SW 1271 (cell line): ENCODE measurements around the gene FAM180B.
"Not testable (repeated sequence)": the region's sequence is repeated elsewhere in the genome, so short reads cannot be mapped to it uniquely, and the experiment has no call there.

Experiments used
- DNase-seq, 2 experiments: peaks; one replicate each; lab custom pipeline; 2025; lab: John Stamatoyannopoulos, UW

Gene FAM180B, protein sequence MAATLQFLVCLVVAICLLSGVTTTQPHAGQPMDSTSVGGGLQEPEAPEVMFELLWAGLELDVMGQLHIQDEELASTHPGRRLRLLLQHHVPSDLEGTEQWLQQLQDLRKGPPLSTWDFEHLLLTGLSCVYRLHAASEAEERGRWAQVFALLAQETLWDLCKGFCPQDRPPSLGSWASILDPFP

DNA sequence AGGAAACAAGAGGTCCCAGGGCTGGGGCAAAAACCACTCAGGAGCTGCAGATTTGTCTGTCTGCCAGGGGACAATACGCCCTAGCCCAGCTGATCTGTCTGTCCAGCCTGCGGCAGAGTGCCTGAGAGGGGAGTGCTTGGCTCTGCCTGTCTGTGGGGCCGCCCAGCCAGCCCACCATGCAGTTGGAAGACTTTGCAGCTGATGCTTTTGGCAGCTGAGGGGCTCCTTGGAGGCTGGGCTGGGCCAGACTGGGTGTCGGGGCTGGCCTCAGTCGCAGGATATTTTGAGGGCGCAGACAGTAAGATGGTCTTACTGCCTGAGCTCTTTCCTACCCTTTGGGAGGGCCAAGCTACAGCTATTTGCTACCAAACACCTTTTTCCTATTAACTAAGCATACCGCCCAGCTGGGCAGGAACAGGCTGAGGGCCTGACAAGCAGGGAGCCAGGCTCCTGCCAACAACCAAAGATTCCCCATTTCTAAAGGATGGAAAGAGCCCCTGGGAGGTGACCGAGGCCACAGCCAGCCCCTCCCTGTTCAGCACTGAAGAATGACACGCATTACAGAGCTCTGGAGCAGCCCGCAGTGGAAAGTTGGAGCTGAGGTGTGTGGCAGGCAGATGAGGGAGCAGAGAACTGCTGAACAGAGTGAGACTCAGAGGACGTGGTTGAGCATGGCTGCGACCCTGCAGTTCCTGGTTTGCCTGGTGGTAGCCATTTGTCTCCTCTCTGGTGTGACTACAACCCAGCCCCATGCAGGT is at the start of gene FAM180B:
Gene FAM180B, plus strand, starts transcription at position 581 of the 758 bp plus-strand sequence. Its CDS starts 91 bp downstream, at position 672.
- DNase-seq, result no peak

DNA sequence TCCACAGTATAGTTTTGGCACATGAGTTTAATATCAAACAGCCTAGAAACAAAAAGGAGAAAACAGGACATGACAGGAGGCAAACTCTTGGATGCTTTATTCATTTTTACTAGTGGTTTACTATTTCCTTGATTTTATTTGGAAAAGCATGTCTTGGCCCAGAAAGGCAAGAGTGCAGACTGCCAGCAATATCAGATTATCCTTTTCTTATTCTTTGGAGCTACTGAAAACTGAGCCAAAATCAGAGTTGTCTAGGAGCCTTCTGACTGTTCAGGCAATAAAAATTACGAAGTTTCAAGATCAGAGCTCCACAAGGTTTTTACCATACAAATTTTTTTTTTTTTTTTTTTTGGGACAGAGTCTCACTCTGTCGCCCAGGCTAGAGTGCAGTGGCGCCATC is 49.6 kb upstream of the FAM180B start:
- DNase-seq, result no peak

DNA sequence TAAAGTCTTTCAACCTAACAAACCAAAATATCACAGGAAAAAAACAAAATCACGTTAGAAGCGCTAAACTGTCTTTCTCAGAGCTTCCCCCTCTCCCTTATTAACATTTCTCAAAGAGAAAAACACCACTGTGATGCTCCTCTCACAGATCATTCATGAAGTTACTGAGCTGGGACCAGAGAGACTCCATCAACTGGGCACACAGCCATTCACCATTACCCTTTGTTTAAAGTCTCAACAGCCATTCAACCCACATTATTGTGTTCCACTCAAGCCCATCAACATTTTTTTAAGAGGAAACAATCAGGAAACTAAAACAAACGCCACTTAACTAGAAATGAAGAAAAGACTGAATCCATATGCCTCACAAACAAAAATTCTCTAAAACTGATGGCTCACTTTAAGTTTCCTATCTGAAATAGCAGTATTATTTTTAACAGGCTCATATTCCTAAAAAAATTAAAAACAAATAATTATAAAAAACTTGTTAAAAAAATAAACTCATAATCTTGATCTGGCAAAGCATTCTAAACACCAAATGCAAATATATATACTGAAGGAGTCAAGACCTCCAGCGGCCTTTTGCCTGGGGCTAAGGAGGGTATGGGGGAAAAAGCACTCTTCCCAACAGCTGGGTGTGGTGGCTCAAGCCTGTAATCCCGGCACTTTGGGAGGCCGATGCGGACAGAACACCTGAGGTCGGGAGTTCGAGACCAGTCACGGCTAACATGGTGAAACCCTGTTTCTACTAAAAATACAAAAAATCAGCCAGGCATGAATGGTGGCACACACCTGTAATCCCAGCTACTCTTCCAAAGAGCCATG is 47.5 kb upstream of the FAM180B start:
- DNase-seq, result no peak

DNA sequence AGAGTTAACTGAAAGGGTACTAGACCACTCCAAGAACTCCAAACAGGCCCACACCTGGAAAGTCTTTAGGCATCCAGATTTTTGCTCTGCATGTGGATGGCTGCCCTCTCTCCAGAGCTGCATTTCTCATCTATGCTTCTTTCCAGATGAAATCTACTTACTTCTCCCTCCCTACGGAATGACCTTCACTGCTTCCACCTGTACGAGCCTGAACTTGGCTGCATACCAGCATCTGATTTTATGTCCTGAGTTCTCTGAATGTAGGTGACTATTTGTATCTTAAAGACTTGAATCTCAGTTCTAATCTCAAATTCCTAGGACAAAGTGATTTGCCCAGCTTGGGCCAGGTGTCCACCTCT is 46.8 kb upstream of the FAM180B start:
- no peak for DNase-seq

DNA sequence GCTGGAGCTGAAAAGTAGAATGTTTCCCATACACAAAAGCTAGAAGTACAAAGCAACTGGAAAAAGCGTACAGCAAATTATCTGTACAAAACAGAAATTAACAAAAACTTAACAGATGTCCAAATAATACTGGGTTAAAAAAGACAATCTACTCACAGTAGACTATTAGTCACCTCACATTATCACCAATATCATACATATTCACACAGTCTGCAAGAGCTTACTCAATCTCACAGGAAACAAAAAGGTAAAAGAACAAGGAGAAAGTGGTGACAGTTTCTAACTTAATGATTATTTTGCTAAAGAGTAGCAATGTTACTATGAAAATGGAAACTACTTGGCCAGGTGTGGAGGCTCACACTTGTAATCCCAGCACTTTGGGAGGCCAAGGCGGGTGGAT is 45.4 kb upstream of the FAM180B start:
- no peak for DNase-seq

DNA sequence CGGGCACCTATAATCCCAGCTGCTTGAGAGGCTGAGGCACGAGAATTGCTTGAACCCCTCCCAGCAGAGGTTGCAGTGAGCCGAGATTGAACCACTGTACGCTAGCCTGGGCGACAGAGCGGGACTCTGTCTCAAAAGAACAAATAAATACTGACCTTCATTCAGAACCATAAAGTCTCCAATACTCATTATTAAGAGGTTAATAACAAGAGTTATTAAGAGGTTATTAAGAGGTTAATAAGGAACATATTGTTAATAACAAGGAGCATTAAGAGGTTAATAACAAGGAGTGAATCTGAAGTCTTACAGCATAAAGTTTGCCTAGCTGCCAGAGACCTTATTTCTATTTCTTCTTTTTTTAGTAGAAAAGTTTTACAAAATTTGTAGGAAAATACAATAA is 41.2 kb upstream of the FAM180B start:
- no peak for DNase-seq

DNA sequence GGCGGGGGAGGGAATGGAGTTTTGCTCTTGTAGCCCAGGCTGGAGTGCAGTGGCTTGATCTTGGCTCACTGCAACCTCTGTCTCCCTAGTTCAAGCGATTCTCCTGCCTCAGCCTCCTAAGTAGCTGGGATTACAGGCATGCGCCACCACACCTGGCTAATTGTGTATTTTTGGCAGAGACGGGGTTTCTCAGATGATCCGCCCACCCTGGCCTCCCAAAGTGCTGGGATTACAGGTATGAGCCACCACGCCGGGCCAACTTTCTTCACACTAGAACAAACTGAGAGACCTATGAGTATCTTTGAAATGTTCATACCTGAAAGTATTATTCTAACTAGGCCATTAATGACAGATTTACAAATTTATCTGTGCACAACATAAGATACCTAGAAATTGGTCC is 40.2 kb upstream of the FAM180B start:
- DNase-seq, result not testable (repeated sequence)

DNA sequence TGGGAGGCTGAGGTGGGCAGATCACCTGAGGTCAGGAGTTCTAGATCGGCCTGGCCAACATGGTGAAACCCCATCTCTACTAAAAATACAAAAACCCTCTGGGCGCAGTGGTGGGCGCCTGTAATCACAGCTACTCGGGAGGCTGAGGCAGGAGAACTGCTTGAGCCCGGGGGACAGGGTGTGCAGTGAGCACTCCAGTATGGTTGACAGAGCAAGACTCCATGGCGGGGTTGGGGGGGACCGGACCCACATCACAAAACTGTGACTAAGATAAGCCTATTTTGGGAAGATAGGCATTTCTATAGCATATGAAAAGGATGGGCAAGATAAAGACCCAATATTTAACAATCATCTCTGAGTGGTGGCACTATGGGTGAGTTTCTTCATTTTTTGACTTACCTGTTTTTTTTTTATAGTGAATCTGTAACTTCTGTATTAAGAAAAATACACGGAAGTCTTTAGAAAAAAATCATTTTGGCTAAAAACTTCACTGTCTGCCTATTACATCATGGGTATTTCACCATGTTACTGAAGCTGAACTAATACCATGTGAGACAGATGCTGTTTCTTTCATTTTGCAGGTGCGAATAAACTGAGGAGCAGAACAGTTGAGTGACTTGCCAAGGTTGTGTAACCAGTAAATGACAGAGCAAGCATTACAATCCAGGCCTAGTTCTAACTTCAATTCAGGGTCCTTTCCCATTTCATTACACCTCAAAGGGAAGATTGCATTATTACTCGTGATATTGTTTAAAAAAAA is 36.0 kb upstream of the FAM180B start:
- DNase-seq, result no peak

DNA sequence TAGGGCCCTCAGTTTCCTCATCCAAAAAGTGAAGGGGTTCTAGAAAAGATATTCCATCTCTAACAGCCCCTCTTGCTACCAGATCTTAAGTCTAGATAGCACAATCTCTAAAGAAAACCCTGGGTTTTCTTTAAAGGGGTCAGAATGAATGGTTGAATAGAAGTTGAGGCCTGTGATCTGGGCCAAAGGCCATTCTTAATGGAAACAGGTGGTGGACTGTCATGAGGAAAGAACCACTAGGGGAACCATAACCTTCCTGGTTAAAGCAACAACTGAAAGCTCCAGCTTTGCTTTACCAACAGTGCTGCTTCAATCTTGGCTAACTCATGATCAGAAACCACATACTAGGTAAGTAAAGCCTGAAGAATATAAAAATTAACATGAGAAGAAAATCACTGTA is 35.4 kb upstream of the FAM180B start:
- peak in 1 of 2 experiments; percentile 50 for DNase-seq

DNA sequence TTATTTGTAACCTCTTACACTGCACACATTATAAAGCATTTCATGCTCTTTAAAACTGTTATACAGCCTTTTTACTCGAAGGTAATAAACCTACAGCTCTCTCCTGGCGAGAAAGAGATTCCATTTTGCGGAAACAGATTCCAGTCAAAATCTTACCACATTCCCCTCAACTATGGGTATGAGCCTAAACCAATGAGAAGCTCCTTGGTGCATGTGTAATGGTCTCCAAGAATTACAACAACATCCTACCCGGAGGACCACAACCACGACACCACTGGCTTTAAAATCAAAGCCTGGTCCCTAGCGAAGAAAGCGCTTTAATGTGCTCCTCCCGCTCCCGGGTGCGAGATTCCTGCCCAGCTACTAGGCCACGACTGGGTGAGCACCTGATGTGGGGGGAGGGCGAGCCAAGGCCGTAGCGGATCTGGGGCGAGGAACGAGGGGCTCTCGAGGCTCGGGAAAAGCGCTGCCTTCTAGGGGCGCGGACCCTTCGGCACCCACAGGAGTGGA is 34.4 kb upstream of the FAM180B start:
- DNase-seq, result peak in 1 of 2 experiments; percentile 22

DNA sequence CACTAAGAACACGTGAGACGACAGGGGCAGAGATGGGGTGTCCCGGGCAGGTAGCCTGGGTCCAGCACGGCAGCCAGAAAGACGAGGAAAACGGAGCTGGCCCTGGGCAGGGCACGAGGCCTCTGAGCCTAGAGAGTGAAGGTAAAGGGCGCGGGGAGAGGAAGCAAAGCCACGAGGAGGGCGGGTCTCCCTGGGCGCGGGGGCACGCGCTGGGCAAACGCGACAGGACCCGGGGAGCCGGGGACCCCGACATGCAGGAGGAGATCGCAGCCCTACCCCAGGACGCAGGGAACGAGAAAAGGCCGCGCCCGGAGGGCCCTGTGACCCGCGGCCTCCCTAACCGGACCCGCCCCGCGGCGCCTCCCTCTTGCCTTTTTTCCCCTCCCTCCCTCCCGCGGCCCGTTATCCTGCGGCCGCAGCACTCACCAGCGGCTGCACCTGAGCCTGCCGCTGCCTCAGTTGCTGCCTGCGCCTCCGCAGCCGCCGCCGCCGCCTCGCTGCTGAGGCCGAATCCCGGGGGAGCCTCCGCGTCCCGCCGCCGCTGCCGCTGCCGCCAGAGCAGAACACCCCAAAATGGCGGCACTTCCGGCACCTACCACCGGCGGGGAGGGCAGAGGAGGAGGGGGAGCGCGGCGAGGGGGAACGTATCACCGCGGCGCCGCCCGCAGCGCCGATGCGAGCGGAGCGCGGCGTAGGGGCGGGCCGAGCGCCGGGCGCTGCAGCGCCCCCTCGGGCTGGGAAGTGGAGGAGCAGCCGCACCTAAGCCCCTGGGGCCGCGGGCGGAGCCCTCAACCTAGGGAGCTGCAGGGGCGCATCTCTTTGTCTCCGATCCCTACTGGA is 33.7 kb upstream of the FAM180B start, which contains the start of gene CELF1:
Gene CELF1, minus strand, starts transcription at position 567 of the 840 bp plus-strand sequence. CDS start 53,609 bp downstream, outside the sequence.
- DNase-seq, result peak; percentile 68 to 83

DNA sequence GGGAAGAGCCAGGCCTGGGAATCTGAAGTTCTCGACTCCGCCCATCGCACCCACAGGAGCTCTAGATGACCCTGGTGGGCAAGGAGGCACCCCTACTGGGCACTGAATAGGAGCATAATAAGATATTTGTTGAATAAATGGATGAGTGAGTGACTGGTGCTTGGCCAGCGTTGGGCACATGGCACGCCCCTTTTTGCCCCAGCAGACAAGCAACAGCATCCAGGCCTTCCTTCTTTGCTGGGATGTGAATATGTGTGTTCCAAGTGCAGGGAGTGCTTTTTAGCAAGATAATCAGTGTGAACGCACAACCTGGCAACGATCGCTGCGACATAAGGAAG is 33.1 kb upstream of the FAM180B start:
- no peak for DNase-seq

DNA sequence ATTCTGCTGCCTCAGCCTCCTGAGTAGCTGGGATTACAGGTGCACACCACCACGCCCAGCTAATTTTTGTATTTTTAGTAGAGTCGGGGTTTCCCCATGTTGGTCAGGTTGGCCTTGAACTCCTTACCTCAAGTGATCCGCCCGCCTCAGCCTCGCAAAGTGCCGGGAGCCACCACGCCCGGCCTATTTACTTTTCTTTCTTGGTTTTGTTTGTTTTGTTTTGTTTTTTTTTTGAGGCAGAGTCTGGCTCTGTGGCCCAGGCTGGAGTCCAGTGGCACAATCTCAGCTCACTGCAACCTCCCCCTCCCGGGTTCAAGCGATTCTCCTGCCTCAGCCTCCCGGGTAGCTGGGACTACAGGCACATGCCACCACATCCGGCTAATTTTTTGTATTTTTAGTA is 29.5 kb upstream of the FAM180B start:
- DNase-seq, result not testable (repeated sequence)

DNA sequence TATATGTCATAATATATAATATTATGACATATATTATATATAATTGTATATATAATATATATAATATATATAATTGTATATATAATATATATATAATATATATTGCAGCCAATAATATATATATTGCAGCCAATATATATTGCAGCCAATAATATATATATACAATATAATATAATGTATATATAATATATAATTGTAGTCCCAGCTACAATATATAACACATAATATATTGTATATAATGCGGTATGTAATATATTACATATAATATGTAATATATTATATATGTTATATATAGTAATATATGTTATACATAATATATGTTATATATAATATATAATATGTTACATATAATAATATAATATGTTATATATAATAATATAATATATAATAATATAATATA is 27.8 kb upstream of the FAM180B start:
- DNase-seq, result no peak

DNA sequence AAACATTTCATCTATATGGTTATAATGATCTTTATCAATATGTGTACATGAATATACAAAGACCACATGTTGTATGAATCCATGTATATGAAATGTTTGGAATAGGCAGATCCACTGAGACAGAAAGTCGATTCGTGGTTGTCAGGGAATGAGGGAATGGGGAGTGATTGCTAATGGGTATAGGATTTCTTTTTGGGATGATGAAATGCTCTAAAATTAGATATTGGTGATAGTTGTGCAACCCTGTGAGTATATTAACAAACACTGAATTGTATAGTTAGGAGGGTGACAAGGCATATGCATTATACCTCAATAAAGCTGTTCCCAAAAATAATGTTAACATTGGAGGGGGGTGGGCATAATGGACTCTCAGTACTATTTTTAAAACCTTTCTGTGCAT is 26.1 kb upstream of the FAM180B start:
- DNase-seq, result no peak

DNA sequence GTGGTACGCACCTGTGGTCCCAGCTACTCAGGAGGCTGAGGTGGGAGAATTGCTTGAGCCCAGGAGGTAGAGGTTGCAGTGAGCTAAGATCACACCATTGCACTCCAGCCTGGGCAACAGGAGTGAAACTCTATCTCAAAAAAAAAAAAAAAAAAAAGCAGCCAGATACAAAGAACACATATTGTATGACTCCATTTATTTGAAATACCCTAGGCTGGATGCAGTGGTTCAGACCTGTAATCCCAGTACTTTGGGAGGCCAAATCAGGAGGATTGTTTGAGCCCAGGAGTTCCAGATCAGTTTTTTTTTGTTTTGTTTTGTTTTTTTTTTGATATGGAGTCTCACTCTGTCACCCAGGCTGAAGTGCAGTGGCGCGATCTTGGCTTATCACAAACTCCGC is 24.1 kb upstream of the FAM180B start:
- DNase-seq, result not testable (repeated sequence)

DNA sequence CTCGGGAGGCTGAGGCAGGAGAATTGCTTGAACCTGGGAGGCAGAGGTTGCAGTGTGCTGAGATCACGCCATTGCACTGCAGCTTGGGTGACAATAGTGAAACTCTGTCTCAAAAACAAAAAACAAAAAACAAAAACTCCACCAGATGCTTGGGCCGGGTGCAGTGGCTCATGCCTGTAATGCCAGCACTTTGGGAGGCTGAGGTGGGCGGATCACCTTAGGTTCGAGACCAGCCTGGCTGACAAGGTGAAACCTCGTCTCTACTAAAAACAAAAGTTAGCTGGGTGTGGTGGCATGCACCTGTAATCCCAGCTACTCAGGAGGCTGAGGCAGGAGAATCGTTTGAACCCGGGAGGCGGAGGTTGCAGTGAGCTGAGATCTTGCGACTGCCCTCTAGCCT is 22.1 kb upstream of the FAM180B start:
- not testable (repeated sequence) for DNase-seq

DNA sequence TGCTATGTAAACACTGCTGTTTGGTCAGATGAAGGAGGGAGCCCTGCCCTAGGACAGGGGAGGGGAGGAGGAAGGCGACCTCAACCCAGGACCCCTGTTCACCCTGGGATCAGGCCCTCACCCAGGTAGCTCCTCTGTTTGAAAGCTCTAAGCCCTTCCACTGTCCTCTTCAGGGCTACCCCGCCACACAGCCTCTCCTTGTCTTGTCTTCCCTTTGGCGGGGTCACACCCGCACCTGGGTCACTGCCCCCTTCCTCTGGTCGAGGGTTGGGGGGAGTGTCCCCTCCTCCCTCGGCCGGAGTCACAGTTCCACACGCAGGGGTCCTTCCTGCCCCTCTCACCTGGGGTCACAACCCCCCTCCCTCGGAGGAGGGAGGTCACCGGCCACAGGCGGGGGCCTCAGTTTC is 21.5 kb upstream of the FAM180B start:
- DNase-seq, result no peak

DNA sequence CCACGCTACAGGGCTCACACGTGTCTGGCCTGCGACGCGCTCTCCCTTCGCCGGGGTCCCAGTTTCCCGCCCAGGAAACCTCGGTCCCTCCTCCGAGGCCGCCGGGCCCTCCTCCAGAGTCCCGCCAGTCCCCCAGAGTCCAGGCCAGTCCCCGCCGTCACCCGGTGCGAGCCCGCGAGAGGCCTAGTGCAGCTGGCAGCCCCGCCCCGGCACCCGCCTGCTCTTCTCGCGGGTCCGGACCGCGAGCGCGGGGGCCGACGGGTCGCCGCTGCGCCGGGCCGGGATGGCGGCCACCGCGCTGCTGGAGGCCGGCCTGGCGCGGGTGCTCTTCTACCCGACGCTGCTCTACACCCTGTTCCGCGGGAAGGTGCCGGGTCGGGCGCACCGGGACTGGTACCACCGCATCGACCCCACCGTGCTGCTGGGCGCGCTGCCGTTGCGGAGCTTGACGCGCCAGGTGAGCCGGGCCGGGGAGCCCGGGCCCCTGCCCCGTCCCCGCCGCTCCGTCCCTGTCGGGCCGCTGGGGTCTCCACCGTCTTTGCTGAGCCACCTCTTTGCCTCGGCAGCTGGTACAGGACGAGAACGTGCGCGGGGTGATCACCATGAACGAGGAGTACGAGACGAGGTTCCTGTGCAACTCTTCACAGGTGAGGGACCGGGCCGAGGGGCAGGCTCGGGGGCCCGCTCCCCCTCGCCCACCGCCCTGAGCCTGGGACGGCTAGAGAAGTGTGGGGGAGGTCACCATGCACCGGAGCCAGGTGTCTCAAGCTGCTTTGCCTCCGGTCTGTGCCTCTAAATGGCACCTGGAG is 20.9 kb upstream of the FAM180B start, which contains the start of gene PTPMT1:
Gene PTPMT1, plus strand, starts transcription at position 260 of the 809 bp plus-strand sequence. Its CDS starts 24 bp downstream, at position 284.
- DNase-seq, result peak; percentile 35 to 61

DNA sequence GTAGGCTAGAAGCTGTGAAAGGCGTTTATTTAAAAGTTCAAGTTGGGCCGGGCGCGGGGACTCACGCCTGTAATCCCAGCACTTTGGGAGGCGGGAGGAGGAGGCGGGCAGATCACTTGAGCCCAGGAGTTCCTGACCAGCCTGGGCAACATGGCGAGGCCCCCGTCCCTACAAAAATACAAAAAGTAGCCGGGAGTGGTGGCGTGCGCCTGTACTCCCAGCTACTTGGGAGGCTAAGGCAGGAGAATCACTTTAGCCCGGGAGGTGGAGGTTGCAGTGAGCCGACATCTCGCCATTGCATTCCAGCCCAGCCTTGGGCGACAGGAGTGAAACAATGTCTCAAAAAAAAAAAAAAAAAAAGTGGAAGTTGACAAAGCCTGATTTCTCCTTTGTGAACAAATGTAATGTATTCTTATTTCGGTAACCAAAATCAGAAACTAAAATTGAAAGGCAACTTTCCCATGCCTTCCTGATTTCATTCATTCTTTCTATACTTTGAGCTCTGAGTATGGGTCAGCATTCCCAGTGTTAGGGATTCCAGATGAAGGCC is 20.3 kb upstream of the FAM180B start:
- no peak for DNase-seq
